ENCODE data around the gene AMPH. TPM values are rescaled to one million over a fixed set of nuclear protein-coding genes. Genes with fewer than 3 reads are reported as not detected.
"Not testable (repeated sequence)": the region's sequence is repeated elsewhere in the genome, so short reads cannot be mapped to it uniquely, and the experiment has no call there.

The AMPH gene
- polyA plus RNA-seq, 1 donor (not counting 4 experiments of a cell fraction or from before 2014, with no cell fraction given): not detected

DNA sequence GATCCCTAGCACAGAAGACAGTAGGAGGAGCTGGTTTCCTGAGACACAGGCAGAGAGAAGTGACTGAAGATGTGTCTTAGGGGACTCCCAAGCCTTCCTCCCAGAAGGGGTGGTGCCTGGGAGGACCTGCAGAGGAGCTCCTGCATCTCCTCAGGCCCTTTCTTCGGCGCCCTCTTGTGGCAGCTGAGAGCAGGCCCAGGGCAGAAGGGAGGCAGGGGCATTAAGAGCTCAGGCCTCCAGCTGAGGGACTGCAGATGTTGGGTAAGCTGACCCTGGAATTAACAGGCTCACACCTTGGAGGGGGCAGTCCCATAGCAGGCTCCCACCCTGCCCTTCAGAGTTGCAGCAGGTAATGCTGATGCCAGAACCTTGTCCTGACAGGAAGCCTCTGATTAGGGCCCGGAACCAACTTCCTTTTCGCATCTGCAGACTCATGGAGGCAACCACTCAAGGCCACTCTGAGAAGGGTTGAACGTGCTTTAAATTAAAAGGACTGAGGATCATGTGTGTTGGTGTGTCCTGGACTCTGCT lies 272.0 kb downstream of the AMPH start:
- H3K27me3 ChIP-seq (ENCODE audit: control insufficient read depth, extremely low read depth, insufficient read depth, low read length); DNase-seq (ENCODE audit: low read depth, low spot score); H3K4me2 ChIP-seq (ENCODE audit: control insufficient read depth, extremely low read depth, insufficient read depth, low read depth, low read length); FAIRE-seq; dilution Hi-C loops (cut with MboI; ENCODE audit: extremely low pct_ligation_motif_present, low sequenced_read_pairs); H3K4me1 ChIP-seq (ENCODE audit: control insufficient read depth, extremely low read depth, insufficient read depth, low read length); H3K9me1 ChIP-seq (ENCODE audit: control insufficient read depth, extremely low read depth, insufficient read depth, low read length); H3K9ac ChIP-seq (ENCODE audit: control insufficient read depth, extremely low read depth, insufficient read depth, low read length); H4K20me1 ChIP-seq (ENCODE audit: control insufficient read depth, extremely low read depth, insufficient read depth, low read length); H2AFZ ChIP-seq (ENCODE audit: control insufficient read depth, low read length); H3K79me2 ChIP-seq (ENCODE audit: control insufficient read depth, insufficient read depth, low read length); H3K36me3 ChIP-seq (ENCODE audit: control insufficient read depth in 2 of 2, extremely low read depth in 1 of 2, insufficient read depth in 2 of 2, low read length in 2 of 2); H3K9me3 ChIP-seq (ENCODE audit: control insufficient read depth, low read depth, low read length); H3K27ac ChIP-seq (ENCODE audit: control insufficient read depth, insufficient read depth, low read length); H3K4me3 ChIP-seq (ENCODE audit: control insufficient read depth in 2 of 3, extremely low read depth in 1 of 3, insufficient read depth in 2 of 3, low read depth in 1 of 3, low read length in 3 of 3): not testable (repeated sequence)
- TF ChIP-seq, protein P1, sequence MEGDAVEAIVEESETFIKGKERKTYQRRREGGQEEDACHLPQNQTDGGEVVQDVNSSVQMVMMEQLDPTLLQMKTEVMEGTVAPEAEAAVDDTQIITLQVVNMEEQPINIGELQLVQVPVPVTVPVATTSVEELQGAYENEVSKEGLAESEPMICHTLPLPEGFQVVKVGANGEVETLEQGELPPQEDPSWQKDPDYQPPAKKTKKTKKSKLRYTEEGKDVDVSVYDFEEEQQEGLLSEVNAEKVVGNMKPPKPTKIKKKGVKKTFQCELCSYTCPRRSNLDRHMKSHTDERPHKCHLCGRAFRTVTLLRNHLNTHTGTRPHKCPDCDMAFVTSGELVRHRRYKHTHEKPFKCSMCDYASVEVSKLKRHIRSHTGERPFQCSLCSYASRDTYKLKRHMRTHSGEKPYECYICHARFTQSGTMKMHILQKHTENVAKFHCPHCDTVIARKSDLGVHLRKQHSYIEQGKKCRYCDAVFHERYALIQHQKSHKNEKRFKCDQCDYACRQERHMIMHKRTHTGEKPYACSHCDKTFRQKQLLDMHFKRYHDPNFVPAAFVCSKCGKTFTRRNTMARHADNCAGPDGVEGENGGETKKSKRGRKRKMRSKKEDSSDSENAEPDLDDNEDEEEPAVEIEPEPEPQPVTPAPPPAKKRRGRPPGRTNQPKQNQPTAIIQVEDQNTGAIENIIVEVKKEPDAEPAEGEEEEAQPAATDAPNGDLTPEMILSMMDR (optimal IDR thresholded peaks at IDR 0.05 in 1 of 3, IDR thresholded peaks at IDR 0.05 in 1 of 3, conservative IDR thresholded peaks at IDR 0.05 in 1 of 3; ENCODE audit: extremely low read depth in 1 of 3, insufficient read depth in 2 of 3, low read length in 3 of 3): peak in 1 of 3 experiments; percentile 22

DNA sequence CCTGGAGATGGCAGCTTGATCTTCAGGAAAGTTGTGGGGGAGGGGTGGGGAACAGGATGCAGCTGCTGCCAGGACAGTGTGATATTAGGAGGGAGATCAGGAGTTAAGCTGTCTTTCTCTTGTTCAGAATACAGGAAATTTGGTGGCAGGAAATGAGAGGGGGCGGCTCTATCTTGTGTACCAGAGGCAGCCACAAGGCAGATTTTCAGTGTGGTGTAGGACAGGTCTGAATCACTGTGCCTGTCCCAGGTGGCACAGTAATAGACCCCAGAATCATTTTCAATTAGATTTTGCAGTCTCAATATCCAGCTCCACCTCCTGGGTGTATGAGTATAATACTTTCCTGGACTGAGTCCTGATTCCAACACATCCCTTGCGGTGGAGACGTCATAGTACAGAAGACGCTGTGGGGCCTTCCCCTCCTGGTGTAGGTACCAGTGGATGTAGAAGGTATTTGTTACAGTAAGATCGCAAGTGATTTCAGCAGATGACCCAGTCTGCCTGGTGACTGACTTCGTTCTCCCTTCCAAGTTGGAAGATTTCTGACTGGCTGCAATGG lies 272.8 kb downstream of the AMPH start:
- H3K9me1 ChIP-seq (ENCODE audit: control insufficient read depth, extremely low read depth, insufficient read depth, low read length); H3K36me3 ChIP-seq (ENCODE audit: control insufficient read depth in 2 of 2, extremely low read depth in 1 of 2, insufficient read depth in 2 of 2, low read length in 2 of 2); H3K27ac ChIP-seq (ENCODE audit: control insufficient read depth, insufficient read depth, low read length); H2AFZ ChIP-seq (ENCODE audit: control insufficient read depth, low read length); FAIRE-seq; DNase-seq (ENCODE audit: low read depth, low spot score); H3K27me3 ChIP-seq (ENCODE audit: control insufficient read depth, extremely low read depth, insufficient read depth, low read length); H3K9ac ChIP-seq (ENCODE audit: control insufficient read depth, extremely low read depth, insufficient read depth, low read length); H3K4me3 ChIP-seq (ENCODE audit: control insufficient read depth in 2 of 3, extremely low read depth in 1 of 3, insufficient read depth in 2 of 3, low read depth in 1 of 3, low read length in 3 of 3); H4K20me1 ChIP-seq (ENCODE audit: control insufficient read depth, extremely low read depth, insufficient read depth, low read length); H3K79me2 ChIP-seq (ENCODE audit: control insufficient read depth, insufficient read depth, low read length); dilution Hi-C loops (cut with MboI; ENCODE audit: extremely low pct_ligation_motif_present, low sequenced_read_pairs); H3K9me3 ChIP-seq (ENCODE audit: control insufficient read depth, low read depth, low read length); H3K4me1 ChIP-seq (ENCODE audit: control insufficient read depth, extremely low read depth, insufficient read depth, low read length); H3K4me2 ChIP-seq (ENCODE audit: control insufficient read depth, extremely low read depth, insufficient read depth, low read depth, low read length): not testable (repeated sequence)

DNA sequence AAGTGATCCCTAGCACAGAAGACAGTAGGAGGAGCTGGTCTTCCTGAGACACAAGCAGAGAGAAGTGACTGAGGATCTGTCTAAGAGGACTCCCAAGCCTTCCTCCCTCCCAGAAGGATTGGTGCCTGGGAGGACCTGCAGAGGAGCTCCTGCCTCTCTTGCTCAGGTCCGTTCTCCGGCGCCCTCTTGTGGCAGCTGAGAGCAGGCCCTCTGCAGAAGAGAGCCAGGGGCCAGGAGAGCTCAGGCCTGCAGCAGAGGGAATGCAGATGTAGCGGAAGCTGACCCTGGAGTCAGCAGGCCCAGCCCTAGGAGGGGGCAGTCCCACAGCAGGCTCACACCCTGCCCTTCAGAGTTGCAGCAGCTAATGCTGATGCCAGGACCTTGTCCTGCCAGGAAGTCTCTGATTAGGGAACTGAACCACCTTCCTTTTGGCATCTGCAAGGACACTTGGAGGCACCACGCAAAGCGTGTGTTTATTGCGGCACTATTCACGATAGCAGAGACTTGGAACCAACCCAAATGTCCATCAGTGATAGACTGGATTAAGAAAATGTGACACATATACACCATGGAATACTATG lies 276.8 kb downstream of the AMPH start:
- H3K27ac ChIP-seq (ENCODE audit: control insufficient read depth, insufficient read depth, low read length); H3K36me3 ChIP-seq (ENCODE audit: control insufficient read depth in 2 of 2, extremely low read depth in 1 of 2, insufficient read depth in 2 of 2, low read length in 2 of 2); H3K9me3 ChIP-seq (ENCODE audit: control insufficient read depth, low read depth, low read length); FAIRE-seq; H3K4me1 ChIP-seq (ENCODE audit: control insufficient read depth, extremely low read depth, insufficient read depth, low read length); H2AFZ ChIP-seq (ENCODE audit: control insufficient read depth, low read length); H3K9me1 ChIP-seq (ENCODE audit: control insufficient read depth, extremely low read depth, insufficient read depth, low read length); H3K9ac ChIP-seq (ENCODE audit: control insufficient read depth, extremely low read depth, insufficient read depth, low read length); dilution Hi-C loops (cut with MboI; ENCODE audit: extremely low pct_ligation_motif_present, low sequenced_read_pairs); H3K4me2 ChIP-seq (ENCODE audit: control insufficient read depth, extremely low read depth, insufficient read depth, low read depth, low read length); DNase-seq (ENCODE audit: low read depth, low spot score); H4K20me1 ChIP-seq (ENCODE audit: control insufficient read depth, extremely low read depth, insufficient read depth, low read length); H3K27me3 ChIP-seq (ENCODE audit: control insufficient read depth, extremely low read depth, insufficient read depth, low read length); H3K79me2 ChIP-seq (ENCODE audit: control insufficient read depth, insufficient read depth, low read length); H3K4me3 ChIP-seq (ENCODE audit: control insufficient read depth in 2 of 3, extremely low read depth in 1 of 3, insufficient read depth in 2 of 3, low read depth in 1 of 3, low read length in 3 of 3): not testable (repeated sequence)
- TF ChIP-seq, protein P1 (optimal IDR thresholded peaks at IDR 0.05 in 1 of 3, IDR thresholded peaks at IDR 0.05 in 1 of 3, conservative IDR thresholded peaks at IDR 0.05 in 1 of 3; ENCODE audit: extremely low read depth in 1 of 3, insufficient read depth in 2 of 3, low read length in 3 of 3): peak; percentile 25 to 63 (median 39)

DNA sequence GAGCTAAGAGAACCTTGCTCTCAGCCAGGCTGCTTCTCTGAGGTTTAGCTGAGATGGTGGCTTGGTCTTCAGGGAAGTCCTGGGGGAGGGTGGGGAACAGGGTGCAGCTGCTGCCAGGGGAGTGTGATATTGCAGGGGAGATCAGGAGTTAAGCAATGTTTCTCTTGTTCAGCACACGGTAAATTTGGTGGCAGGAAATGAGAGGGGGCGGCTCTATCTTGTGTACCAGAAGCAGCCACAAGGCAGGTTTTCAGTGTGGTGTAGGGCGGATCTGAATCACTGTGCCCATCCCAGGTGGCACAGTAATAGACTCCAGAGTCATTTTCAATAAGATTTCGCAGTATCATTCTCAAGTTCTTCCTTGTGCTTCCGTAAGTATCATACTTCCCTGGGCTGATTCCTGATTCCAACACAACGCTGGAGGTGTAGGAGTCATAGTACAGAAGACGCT lies 277.7 kb downstream of the AMPH start:
- FAIRE-seq; H3K79me2 ChIP-seq (ENCODE audit: control insufficient read depth, insufficient read depth, low read length); H3K4me2 ChIP-seq (ENCODE audit: control insufficient read depth, extremely low read depth, insufficient read depth, low read depth, low read length); H3K4me3 ChIP-seq (ENCODE audit: control insufficient read depth in 2 of 3, extremely low read depth in 1 of 3, insufficient read depth in 2 of 3, low read depth in 1 of 3, low read length in 3 of 3); H3K27ac ChIP-seq (ENCODE audit: control insufficient read depth, insufficient read depth, low read length); H3K9ac ChIP-seq (ENCODE audit: control insufficient read depth, extremely low read depth, insufficient read depth, low read length); H2AFZ ChIP-seq (ENCODE audit: control insufficient read depth, low read length); H4K20me1 ChIP-seq (ENCODE audit: control insufficient read depth, extremely low read depth, insufficient read depth, low read length); H3K36me3 ChIP-seq (ENCODE audit: control insufficient read depth in 2 of 2, extremely low read depth in 1 of 2, insufficient read depth in 2 of 2, low read length in 2 of 2); H3K9me3 ChIP-seq (ENCODE audit: control insufficient read depth, low read depth, low read length); H3K27me3 ChIP-seq (ENCODE audit: control insufficient read depth, extremely low read depth, insufficient read depth, low read length); H3K4me1 ChIP-seq (ENCODE audit: control insufficient read depth, extremely low read depth, insufficient read depth, low read length); H3K9me1 ChIP-seq (ENCODE audit: control insufficient read depth, extremely low read depth, insufficient read depth, low read length); DNase-seq (ENCODE audit: low read depth, low spot score); dilution Hi-C loops (cut with MboI; ENCODE audit: extremely low pct_ligation_motif_present, low sequenced_read_pairs): not testable (repeated sequence)
